22Rv1 (cell line): Measurements from ENCODE around the gene TPD52L3.

Source experiments
- ZFX ChIP-seq: fragments of 450-650 bp; IDR thresholded peaks from 2 replicates; pipeline ENCODE4 v1.6.1; 2017; ENCODE audit warnings: antibody characterized with exemption, borderline replicate concordance
- TF ChIP-seq, protein P1 (sequence below): fragments of 450-650 bp; IDR thresholded peaks from 2 replicates; pipeline ENCODE4 v1.5.1; 2017; ENCODE audit warnings: mild to moderate bottlenecking

GRCh38 chr9:6334305-6334704 is 6.1 kb downstream of the TPD52L3 start:
- TF ChIP-seq, protein P1, sequence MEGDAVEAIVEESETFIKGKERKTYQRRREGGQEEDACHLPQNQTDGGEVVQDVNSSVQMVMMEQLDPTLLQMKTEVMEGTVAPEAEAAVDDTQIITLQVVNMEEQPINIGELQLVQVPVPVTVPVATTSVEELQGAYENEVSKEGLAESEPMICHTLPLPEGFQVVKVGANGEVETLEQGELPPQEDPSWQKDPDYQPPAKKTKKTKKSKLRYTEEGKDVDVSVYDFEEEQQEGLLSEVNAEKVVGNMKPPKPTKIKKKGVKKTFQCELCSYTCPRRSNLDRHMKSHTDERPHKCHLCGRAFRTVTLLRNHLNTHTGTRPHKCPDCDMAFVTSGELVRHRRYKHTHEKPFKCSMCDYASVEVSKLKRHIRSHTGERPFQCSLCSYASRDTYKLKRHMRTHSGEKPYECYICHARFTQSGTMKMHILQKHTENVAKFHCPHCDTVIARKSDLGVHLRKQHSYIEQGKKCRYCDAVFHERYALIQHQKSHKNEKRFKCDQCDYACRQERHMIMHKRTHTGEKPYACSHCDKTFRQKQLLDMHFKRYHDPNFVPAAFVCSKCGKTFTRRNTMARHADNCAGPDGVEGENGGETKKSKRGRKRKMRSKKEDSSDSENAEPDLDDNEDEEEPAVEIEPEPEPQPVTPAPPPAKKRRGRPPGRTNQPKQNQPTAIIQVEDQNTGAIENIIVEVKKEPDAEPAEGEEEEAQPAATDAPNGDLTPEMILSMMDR = no peak
- TF ChIP-seq ZFX = no peak
